ENCODE results near the gene WFDC5. TPM values are rescaled to one million over a fixed set of nuclear protein-coding genes. Genes with fewer than 3 reads are reported as not detected.

Gene WFDC5
- total and polyA plus RNA-seq, 9 of the 15 experiments (the other 6 are each of a cell fraction or from before 2014, with no cell fraction given) = not detected

- FAIRE-seq = no peak
Observed at GRCh38 chr20:45124365-45124764, 9.4 kb upstream of the WFDC5 start, which contains the start of gene WFDC12. WFDC12 (minus strand) TSS chr20:45124465; CDS start chr20:45124447, 18 bp downstream.

More at GRCh38 chr20:45124365-45124764, 9.4 kb upstream of the WFDC5 start, which contains the start of gene WFDC12:
- Histone ChIP-seq H3K79me2 (ENCODE audit: control insufficient read depth, insufficient read depth, low read length) (no peaks in the 10 kb centered on the region), H3K9me1 (ENCODE audit: control insufficient read depth, insufficient read depth, low read length) (no peaks in the 10 kb centered on the region), H2AFZ (ENCODE audit: low read depth, low read length) (no peak within 1 kb of the TSS), H3K36me3 (ENCODE audit: control insufficient read depth, insufficient read depth, low read length) (no peaks in the 10 kb centered on the region), H3K27ac (ENCODE audit: extremely low read depth, low read depth, low read length) (no peak within 1 kb of the TSS), H4K20me1 (replicated peaks; ENCODE audit: control insufficient read depth, insufficient read depth, low read length) (no peaks in the 10 kb centered on the region), H3K9ac (ENCODE audit: insufficient read depth in 1 of 2, low read depth in 2 of 2, low read length in 2 of 2) (no peak within 1 kb of the TSS), H3K4me2 (ENCODE audit: insufficient read depth, low read length) (no peak within 1 kb of the TSS), H3K4me3 (no peak within 1 kb of the TSS), H3K27me3 (ENCODE audit: control insufficient read depth in 2 of 2, insufficient read depth in 2 of 2, low read length in 2 of 2) (peaks cover 10 to 16% of the 10 kb centered on the region in 2 experiments), H3K4me1 (replicated peaks in 1 of 2; ENCODE audit: control insufficient read depth in 2 of 2, insufficient read depth in 2 of 2, low read length in 2 of 2) (no peaks in the 10 kb centered on the region), H3K9me3 (replicated peaks; ENCODE audit: control insufficient read depth, insufficient read depth, low read depth, low read length) (no peaks in the 10 kb centered on the region)
- TF ChIP-seq ZNF586 (CRISPR knock-in tag; conservative IDR thresholded peaks at IDR 0.05) (no peak), NR3C1 (CRISPR knock-in tag; IDR thresholded peaks at IDR 0.05) (no peak), MAFF (IDR thresholded peaks at IDR 0.05; ENCODE audit: low read length) (no peak), NEUROD1 (IDR thresholded peaks at IDR 0.05; ENCODE audit: borderline replicate concordance, low read depth, low read length, partially characterized antibody) (no peak), CXXC5 (CRISPR knock-in tag; IDR thresholded peaks at IDR 0.05) (no peak), RFX5 (IDR thresholded peaks at IDR 0.05; ENCODE audit: low read depth, low read length) (no peak), LCOR (CRISPR knock-in tag; IDR thresholded peaks at IDR 0.05) (no peak), AFF4 (CRISPR knock-in tag; IDR thresholded peaks at IDR 0.05) (no peak), TAF7 (tag; IDR thresholded peaks at IDR 0.05) (no peak), ZC3H4 (CRISPR knock-in tag; IDR thresholded peaks at IDR 0.05; ENCODE audit: borderline replicate concordance) (no peak), MBD2 (IDR thresholded peaks at IDR 0.05; ENCODE audit: borderline replicate concordance, low read depth) (no peak)
- intact Hi-C loops (cut with micrococcal nuclease) (no loop called here), in situ Hi-C loops (cut with MboI) (no loop called here)
- 0% methylated on average over 6 of the region's 6 CpGs for WGBS (ENCODE audit: insufficient coverage, low coverage, missing lambda C conversion rate)
- CTCF ChIA-PET (ENCODE audit: low intra/inter-chr PET ratio) = no interaction called here
- ATAC-seq = no peak
- no peak for DNase-seq (ENCODE audit: extremely low read depth in 1 of 4, low spot score in 3 of 4)
- BruUV-seq (replicated peaks) = no TSS peak
- POLR2A ChIA-PET = interaction anchor here (0.9 to 1.0 kb wide), 2 partner anchors 9 to 10 kb away, joined by 3 to 6 read pairs; no protein-coding TSS in a partner anchor

All from K562 (cell line).